A549 (cell line): ENCODE data around the gene ABHD12.

Experiments
- CTCF ChIP-seq: fragments of >200 bp; sonication (Bioruptor Twin); formaldehyde crosslinking; IDR thresholded peaks from 3 replicates; pipeline ENCODE4 v1.5.1; 2016
- POLR2A ChIP-seq: IDR thresholded peaks from 2 replicates; pipeline ENCODE4 v1.6.1; 2012; ENCODE audit warnings: mild to moderate bottlenecking, low read length

- peak; percentile 90 for TF ChIP-seq CTCF
- no peak for TF ChIP-seq POLR2A
Measured at GRCh38 chr20:25399037-25399430, 8.4 kb upstream of the ABHD12 start.
